Nephron progenitor cell (in vitro differentiated cells): Measurements from ENCODE around the gene OMA1.
"Not testable (repeated sequence)": the region's sequence is repeated elsewhere in the genome, so short reads cannot be mapped to it uniquely, and the experiment has no call there.

ENCODE experiments used
- DNase-seq: peaks from one replicate; pipeline ENCODE4 v3.0.0; 2021
- H3K27ac Mint-ChIP-seq: 2 replicates; pipeline ENCODE4 v1.8.0; 2021; ENCODE audit warnings: mild to moderate bottlenecking, moderate library complexity, mixed read lengths
- H3K27me3 Mint-ChIP-seq: 2 replicates; pipeline ENCODE4 v1.8.0; 2021; ENCODE audit warnings: mild to moderate bottlenecking, low read depth, mixed read lengths; ENCODE audit not compliant: poor library complexity
- H3K36me3 Mint-ChIP-seq: 2 replicates; pipeline ENCODE4 v1.8.0; 2021; ENCODE audit warnings: low read depth, mixed read lengths
- H3K4me1 Mint-ChIP-seq: 2 replicates; pipeline ENCODE4 v1.8.0; 2021; ENCODE audit warnings: mixed read lengths
- H3K4me3 Mint-ChIP-seq: 2 replicates; pipeline ENCODE4 v1.8.0; 2021; ENCODE audit warnings: mild to moderate bottlenecking, moderate library complexity, mixed read lengths
- H3K9me3 Mint-ChIP-seq: 2 replicates; pipeline ENCODE4 v1.8.0; 2021; ENCODE audit warnings: mild to moderate bottlenecking, moderate library complexity, mixed read lengths
- TF ChIP-seq, protein P1 (sequence below): fragments of 200-600 bp; sonication (generic); IDR thresholded peaks from 2 replicates; pipeline ENCODE4 v1.5.0; 2021; ENCODE audit warnings: antibody characterized with exemption

OMA1 gene

DNA sequence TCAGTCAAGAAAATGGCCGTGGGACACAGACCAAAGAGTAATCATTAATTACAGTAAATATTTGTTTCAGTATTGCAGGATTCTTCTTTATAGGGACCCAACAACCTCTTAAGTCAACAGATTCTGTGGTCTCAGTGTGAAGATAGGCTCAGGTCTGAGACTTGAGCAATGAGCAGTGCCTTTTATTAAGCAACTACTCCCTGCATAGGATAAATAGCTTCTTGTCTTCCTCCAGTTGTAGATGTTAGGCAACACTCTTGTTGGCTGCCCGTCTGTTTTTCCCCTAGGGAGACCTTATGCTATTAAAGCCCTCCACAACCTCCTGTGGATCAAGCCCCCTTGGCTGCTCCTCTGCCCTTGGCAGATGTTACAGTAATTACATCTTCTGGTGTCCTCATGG, 1.8 kb upstream of the OMA1 start:
- TF ChIP-seq, protein P1, sequence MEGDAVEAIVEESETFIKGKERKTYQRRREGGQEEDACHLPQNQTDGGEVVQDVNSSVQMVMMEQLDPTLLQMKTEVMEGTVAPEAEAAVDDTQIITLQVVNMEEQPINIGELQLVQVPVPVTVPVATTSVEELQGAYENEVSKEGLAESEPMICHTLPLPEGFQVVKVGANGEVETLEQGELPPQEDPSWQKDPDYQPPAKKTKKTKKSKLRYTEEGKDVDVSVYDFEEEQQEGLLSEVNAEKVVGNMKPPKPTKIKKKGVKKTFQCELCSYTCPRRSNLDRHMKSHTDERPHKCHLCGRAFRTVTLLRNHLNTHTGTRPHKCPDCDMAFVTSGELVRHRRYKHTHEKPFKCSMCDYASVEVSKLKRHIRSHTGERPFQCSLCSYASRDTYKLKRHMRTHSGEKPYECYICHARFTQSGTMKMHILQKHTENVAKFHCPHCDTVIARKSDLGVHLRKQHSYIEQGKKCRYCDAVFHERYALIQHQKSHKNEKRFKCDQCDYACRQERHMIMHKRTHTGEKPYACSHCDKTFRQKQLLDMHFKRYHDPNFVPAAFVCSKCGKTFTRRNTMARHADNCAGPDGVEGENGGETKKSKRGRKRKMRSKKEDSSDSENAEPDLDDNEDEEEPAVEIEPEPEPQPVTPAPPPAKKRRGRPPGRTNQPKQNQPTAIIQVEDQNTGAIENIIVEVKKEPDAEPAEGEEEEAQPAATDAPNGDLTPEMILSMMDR = no peak
- H3K27me3 Mint-ChIP-seq = peaks cover 24% of the 10 kb centered on the region
- no peak overlapping the region for H3K4me3 Mint-ChIP-seq
- no peak overlapping the region for H3K27ac Mint-ChIP-seq
- H3K9me3 Mint-ChIP-seq = no peaks in the 10 kb centered on the region
- peaks cover 36% of the 10 kb centered on the region for H3K4me1 Mint-ChIP-seq
- DNase-seq = no peak
- no peaks in the 10 kb centered on the region for H3K36me3 Mint-ChIP-seq

DNA sequence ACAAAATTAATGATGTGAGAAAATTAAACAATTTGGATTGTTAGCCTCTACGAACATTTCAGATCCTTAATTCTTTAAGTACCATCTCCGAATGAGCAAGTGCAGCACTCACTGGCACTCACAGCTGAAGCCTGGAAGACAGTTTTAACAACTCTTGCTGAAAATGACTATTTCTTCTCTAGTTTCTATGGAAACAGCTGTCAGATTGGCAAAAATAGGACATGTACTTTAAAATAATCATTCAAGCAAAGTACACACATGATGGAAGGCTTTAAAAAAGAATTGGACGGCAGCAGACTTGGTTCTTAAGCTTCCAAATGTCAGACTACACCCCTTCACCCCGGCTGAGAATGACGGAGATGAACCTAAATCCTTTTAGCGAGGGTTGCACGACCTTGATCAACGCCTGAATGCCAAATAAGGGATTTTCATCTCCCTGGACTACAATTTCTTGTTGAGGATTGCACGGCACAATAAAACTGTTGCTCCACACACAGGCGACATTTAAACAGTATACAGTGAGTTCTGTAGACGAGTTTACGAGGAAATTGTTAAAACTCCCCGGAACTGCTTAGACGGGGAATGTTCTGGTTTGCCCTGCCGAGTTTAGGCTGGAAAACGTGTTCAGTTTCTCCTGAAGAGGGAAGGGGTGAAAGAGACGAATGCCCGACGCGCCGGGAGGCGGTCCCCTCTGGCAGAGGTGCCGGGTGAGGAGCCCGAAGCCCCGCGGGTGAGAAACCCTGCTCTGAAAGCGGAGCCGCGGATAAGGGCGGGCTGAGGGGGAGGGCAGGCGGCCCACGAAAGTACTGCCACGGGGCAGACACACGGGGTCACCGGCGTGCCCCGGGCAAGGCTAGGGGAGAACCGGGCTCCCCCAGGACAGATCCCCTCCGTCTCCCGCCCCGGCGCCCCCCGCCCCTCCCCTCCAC, 671 bp downstream of the OMA1 start:
- Mint-ChIP-seq H3K27ac (peak overlapping the region; percentile 98), H3K4me1 (peaks cover 36% of the 10 kb centered on the region), H3K9me3 (no peaks in the 10 kb centered on the region), H3K27me3 (peaks cover 20% of the 10 kb centered on the region), H3K4me3 (peak overlapping the region; percentile 93), H3K36me3 (no peaks in the 10 kb centered on the region)
- TF ChIP-seq, protein P1 = no peak
- peak; percentile 73 for DNase-seq

DNA sequence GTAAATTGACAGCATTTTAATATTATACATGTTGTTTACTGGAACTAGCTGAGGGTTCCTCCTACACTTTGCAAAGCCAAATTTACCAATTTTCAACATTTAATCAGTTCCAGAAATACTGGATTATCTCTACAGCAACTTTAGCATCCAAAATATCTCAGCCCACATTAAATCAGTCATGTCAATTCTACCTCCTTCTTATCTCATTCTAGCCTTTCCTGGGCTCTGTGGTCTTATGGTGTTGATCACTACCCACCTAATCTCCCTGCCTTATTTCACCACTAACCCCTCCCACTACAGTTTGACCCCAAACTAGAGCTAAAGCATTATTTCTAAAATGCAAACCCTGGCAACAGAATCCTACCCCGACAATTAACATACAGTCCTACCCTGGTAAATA, 3.3 kb downstream of the OMA1 start:
- Mint-ChIP-seq H3K4me1 (peaks cover 17% of the 10 kb centered on the region), H3K36me3 (no peaks in the 10 kb centered on the region), H3K27me3 (peaks cover 17% of the 10 kb centered on the region), H3K27ac (no peak overlapping the region), H3K4me3 (no peak overlapping the region), H3K9me3 (no peaks in the 10 kb centered on the region)
- TF ChIP-seq, protein P1 = no peak
- no peak for DNase-seq

DNA sequence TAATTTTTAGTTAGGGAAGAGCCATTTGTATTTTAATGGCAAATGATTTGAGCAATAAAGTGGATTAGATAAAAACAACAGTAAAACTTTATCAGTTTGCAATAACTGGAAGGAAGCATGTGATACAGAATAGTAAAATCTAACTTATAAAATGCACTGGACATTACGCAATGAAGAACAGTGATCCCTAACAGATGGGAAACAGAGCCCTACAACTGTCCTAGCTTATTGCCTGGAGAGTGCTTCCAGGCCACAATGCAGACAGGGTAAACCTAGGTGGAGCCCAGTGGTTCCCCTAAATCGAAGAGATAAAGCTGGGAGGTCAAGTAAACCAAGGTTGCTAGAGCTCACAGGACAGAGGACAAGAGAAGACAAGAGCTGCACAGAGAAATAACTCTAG, 7.0 kb downstream of the OMA1 start:
- H3K9me3 Mint-ChIP-seq = no peaks in the 10 kb centered on the region
- H3K36me3 Mint-ChIP-seq = no peaks in the 10 kb centered on the region
- H3K27me3 Mint-ChIP-seq = no peaks in the 10 kb centered on the region
- H3K4me1 Mint-ChIP-seq = no peaks in the 10 kb centered on the region
- H3K4me3 Mint-ChIP-seq = no peak overlapping the region
- no peak for DNase-seq
- TF ChIP-seq, protein P1 = no peak
- no peak overlapping the region for H3K27ac Mint-ChIP-seq

DNA sequence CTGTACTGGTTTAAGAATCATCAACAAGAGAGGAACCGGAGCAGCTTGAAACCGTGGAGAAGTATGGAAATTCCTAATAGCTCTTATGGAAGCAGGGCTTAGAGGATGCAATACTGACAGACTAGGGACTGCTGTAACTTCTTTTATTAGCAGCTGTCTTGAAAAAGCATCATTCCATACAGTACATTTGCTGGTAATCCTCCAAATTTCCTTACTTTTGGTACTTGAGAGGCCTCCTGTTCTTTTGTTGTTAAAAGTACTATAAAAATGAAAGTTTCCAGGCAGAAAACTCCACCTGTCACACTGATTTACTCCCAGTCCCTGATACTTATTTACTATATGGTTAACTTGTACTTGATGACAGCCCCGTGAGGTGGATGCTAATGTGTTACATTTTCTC, 7.7 kb downstream of the OMA1 start:
- no peak for DNase-seq
- no peak overlapping the region for H3K4me3 Mint-ChIP-seq
- TF ChIP-seq, protein P1 = no peak
- H3K27me3 Mint-ChIP-seq = no peaks in the 10 kb centered on the region
- H3K36me3 Mint-ChIP-seq = no peaks in the 10 kb centered on the region
- no peak overlapping the region for H3K27ac Mint-ChIP-seq
- H3K4me1 Mint-ChIP-seq = no peaks in the 10 kb centered on the region
- no peaks in the 10 kb centered on the region for H3K9me3 Mint-ChIP-seq

DNA sequence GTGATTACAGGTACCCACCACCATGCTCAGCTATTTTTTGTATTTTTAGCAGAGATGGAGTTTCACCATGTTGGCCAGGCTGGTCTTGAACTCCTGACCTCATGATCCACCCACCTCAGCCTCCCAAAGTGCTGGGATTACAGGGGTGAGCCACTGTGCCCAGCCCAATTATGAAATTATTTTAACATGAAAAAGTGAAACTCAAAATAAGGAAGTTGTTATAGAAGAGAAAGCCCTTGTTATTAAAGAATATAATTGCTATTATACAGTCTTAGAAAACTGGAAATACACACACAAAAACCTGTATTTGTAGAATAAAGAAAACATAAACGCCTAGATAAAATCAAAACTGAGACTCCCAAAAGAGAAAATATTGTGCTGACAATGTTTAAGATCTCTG, 14.7 kb downstream of the OMA1 start:
- not testable (repeated sequence) for DNase-seq, H3K27me3 Mint-ChIP-seq, H3K4me1 Mint-ChIP-seq, H3K36me3 Mint-ChIP-seq, H3K4me3 Mint-ChIP-seq, H3K27ac Mint-ChIP-seq, H3K9me3 Mint-ChIP-seq
